Cardiac fibroblast (primary cell): ENCODE measurements around the gene PMEPA1.
"Not testable (repeated sequence)": the region's sequence is repeated elsewhere in the genome, so short reads cannot be mapped to it uniquely, and the experiment has no call there.

Source experiments
- DNase-seq, 2 donors: peaks; one replicate each; pipeline versions ENCODE4 v3.0.0 to v3.0.0-alpha.2; 2010; ENCODE audit warnings: low read depth in 2 of 2
- H3K4me3 ChIP-seq, 2 donors: replicated peaks in 1 of 2; 1 replicate in 1 of 2; 2 replicates in 1 of 2; pipeline ENCODE4 v1.5.1; 2011; ENCODE audit warnings: low read depth in 2 of 2, low read length in 2 of 2, mild to moderate bottlenecking in 2 of 2, moderate library complexity in 1 of 2
- TF ChIP-seq, protein P1 (sequence below): IDR thresholded peaks from one replicate; pipeline ENCODE4 v1.5.1; 2011; ENCODE audit warnings: low read depth, mild to moderate bottlenecking, low read length, inconsistent platforms

PMEPA1 gene

DNA sequence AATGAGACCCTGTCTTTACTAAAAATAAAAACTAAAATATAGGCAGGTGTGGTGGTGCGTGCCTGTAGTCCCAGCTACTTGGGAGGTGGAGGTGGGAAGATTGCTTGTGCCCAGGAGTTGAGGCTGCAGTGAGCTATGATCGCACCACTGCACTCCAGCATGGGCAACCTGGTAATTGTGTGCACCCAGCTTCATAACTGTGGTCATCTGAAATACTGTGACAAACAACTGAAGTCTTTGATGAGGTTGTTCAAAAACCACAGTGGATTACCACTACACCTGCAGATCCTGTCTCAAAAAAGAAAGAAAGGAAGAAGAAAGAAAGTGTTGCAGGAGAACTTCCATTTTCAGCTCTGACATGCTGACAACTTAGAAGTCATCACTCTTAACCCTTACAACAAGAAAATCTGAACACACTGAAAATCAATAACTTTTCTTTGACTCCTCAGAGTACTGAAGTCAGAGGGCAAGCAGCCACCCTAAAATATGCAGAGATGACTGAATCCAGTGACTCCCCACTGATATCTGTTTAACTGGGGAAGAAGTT lies 75.8 kb downstream of the PMEPA1 start:
- no peak overlapping the region for H3K4me3 ChIP-seq
- TF ChIP-seq, protein P1, sequence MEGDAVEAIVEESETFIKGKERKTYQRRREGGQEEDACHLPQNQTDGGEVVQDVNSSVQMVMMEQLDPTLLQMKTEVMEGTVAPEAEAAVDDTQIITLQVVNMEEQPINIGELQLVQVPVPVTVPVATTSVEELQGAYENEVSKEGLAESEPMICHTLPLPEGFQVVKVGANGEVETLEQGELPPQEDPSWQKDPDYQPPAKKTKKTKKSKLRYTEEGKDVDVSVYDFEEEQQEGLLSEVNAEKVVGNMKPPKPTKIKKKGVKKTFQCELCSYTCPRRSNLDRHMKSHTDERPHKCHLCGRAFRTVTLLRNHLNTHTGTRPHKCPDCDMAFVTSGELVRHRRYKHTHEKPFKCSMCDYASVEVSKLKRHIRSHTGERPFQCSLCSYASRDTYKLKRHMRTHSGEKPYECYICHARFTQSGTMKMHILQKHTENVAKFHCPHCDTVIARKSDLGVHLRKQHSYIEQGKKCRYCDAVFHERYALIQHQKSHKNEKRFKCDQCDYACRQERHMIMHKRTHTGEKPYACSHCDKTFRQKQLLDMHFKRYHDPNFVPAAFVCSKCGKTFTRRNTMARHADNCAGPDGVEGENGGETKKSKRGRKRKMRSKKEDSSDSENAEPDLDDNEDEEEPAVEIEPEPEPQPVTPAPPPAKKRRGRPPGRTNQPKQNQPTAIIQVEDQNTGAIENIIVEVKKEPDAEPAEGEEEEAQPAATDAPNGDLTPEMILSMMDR: no peak
- DNase-seq: no peak

DNA sequence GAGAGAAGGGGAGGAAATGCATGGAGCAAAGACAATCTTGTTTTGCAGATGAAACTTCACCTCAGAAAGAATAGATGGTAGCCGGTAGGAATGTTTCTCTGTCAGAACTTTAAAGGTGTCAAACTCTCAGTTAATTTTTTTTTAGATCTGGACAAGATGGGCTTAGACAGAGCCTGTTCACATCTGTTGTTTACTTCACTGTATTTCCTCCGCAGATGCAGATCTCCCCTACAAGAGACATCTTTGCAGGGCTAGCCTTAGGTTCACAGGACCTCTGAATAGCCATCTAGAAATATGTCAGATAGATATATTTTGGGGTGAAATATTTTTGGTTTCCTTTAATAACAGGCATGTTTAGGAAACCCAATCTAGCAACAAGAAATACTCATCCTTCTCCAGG lies 77.5 kb downstream of the PMEPA1 start:
- no peak for DNase-seq
- H3K4me3 ChIP-seq: no peak overlapping the region
- TF ChIP-seq, protein P1: no peak

DNA sequence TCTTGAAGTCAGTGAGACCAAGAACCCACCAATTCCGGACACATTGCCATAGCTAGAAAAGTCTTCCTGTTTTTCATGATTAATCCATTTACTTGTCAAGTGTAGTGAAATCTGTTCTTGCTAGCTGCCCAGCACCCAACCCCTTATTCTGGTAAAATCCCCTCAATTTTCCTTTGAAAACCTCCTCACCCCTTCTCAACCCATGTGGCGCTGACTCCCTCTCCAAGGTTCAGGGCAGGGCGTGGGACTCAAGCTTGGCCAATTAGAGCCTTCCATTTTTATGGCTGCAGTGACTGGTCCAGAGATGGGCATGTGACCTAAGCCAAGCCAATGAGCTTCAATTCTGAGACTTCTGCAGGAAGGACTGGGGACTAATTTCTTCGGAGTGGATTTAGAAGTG lies 79.8 kb downstream of the PMEPA1 start:
- DNase-seq: no peak
- H3K4me3 ChIP-seq: no peak overlapping the region
- TF ChIP-seq, protein P1: no peak

DNA sequence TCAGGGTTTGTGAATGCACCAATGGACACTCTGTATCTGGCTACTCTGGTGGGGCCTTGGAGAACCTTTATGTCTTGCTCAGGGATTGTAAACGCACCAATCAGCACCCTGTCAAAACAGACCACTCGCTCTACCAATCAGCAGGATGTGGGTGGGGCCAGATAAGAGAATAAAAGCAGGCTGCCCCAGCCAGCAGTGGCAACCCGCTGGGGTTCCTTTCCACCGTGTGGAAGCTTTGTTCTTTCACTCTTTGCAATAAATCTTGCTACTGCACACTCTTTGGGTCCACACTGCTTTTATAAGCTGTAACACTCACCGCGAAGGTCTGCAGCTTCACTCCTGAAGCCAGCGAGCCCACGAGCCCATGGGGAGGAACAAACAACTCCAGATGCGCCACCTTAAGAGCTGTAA lies 80.3 kb downstream of the PMEPA1 start:
- not testable (repeated sequence) for DNase-seq, H3K4me3 ChIP-seq

DNA sequence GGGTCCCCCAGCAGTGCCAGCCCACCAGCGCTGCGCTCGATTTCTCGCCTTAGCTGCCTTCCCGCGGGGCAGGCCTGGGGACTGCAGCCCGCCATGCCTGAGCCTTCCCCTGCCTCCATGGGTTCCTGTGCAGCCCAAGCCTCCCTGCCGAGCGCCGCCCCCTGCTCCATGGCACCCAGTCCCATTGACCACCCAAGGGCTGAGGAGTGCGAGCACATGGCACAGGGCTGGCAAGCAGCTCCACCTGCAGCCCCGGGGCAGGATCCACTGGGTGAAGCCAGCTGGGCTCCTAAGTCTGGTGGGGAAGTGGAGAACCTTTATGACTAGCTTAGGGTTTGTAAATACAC lies 80.9 kb downstream of the PMEPA1 start:
- not testable (repeated sequence) for DNase-seq, H3K4me3 ChIP-seq

DNA sequence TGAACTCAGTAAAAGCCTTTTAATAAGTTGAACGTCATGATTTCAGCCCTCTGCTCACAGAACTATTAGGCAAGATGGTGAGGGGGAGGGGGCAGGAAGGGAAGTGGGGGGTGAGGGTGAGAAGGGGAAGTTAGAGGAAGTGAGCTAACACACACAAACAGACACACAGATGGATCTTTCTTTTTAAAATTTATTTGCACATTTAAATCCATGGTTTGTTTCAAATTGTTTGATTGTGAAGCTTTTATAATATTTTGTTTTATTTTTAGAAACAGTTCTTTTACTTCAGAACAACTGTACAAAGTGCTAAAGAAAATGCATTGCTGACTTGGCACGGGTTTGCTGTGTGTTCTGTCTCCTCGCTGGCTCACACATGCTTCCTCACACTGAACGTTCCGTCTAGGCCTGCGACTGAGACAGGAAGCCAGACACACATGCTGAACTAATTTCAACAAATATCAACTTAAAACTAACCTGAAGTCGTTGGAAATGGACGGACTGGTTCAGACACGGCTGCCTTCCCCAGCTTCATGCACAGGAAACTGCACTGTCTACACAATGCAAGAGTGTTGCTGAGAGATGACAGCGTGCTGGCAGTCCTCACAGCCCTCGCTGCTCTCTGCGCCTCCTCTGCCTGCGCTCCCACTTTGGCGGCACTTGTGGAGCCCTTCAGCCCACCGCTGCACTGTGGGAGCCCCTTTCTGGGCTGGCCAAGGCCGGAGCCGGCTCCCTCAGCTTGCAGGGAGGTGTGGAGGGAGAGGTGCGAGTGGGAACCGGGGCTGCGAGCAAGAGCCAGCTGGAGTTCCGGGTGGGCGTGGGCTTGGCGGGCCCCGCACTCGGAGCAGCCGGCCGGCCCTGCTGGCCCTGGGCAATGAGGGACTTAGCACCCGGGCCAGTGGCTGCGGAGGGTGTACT lies 81.5 kb downstream of the PMEPA1 start:
- no peak overlapping the region for H3K4me3 ChIP-seq
- TF ChIP-seq, protein P1: no peak
- peak; percentile 77 to 86 for DNase-seq

DNA sequence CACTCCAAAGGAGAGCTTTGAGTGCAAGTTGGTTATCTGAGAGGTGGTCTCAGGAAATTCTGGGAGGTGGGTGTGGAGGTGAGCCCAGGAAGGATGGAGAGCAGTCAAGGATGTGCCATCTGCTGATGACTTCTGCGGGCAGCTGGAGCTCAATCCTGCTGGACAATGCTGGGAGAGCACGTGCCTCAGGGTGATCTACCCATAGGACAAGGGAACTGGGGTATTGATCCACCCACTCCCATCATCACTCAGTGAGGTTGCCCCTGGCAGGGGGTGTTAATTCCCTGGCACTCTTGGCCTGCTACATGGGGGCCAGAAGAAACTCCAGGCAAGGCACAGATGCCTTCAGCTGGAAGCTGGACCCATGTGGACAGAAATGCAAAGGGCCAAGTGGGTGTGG lies 82.5 kb downstream of the PMEPA1 start:
- no peak for DNase-seq
- TF ChIP-seq, protein P1: no peak
- H3K4me3 ChIP-seq: no peak overlapping the region

DNA sequence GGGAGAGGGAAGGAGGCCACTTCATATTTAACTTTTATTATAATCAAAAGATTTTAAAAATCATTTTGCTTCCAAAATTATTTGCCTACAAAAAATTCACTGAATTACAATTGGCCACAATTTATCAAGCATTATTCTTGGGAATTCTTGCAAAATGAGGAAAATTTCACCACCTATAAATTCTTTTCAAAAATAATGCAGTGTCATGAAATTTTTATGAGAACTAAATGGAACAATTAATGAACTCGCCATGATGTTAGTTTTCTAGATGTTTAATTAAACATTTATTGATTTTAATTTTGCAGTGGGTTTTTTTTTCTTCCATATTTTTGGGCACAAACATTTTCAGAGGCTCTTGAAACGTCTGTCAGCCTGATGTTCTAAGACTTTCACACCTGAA lies 83.8 kb downstream of the PMEPA1 start:
- no peak for DNase-seq
- no peak overlapping the region for H3K4me3 ChIP-seq
- TF ChIP-seq, protein P1: no peak
